HPDE6-E6E7 (cell line): ENCODE results near the gene CTSE.
"Not testable (repeated sequence)": the region's sequence is repeated elsewhere in the genome, so short reads cannot be mapped to it uniquely, and the experiment has no call there.

Source experiments
- DNase-seq: peaks from one replicate; pipeline ENCODE4 v3.0.0; 2011; ENCODE audit warnings: missing footprints; ENCODE audit errors: extremely low spot score

CTSE gene

GRCh38 chr1:206014601-206015000 is 9.1 kb downstream of the CTSE start:
- DNase-seq = no peak

- DNase-seq = no peak
Observed at GRCh38 chr1:206013026-206013795, 10.5 kb downstream of the CTSE start.

DNA sequence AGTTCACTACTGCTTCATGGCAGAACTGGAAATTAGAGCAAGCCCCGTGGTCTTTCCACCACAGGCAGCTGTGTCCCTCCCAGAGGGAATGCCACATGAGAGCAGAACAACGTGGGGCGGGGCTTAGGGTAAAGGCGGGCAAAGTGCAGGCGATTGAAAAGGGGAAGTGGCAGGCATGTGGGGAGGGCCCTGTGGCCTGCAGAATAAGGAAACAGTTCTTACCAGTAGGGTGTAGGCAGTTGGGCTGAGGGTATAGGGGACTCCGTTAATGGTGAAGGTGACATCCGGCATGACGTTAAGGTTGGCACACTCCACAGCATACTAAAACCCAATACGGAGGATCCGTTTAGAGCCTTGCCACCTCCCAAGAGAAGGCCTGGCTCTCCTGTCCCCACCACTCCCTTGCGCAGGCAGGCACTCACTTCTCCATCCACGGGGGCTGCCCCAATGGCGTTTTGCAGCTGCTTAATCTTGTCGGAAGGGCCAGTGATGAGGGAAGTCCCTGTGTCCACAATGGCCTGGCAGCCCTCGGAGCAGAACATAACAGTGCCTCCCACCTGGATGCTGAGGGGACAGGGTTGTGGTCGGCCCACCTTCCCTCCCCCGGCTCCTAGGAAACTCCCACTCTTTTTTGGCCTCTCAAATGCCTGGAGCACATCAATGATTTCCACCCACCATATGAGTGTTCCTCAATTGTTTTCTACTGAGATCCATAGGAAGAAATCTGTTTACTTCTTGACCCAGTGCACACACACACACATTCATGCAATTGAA is 11.4 kb downstream of the CTSE start:
- DNase-seq = no peak

DNA sequence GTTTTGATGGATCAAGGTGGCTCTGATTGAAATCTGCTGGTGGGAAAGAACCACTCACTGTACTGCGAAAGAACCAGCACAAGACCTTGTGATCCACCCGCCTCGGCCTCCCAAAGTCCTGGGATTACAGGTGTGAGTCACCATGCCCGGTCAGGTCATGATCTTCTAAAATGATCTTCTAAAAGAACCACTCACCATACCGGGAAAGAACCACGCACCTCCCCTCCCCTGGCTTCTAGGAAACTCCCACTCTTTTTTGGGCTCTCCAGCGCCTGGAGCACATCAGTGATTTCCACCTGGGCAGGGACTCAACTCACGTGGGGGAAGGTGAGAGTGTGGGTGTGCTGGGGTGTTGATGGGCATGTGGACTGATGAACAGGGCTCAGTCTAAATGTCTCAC is 12.6 kb downstream of the CTSE start:
- DNase-seq = no peak

- DNase-seq = no peak
Observed at GRCh38 chr1:206010060-206010459, 13.6 kb downstream of the CTSE start.

- DNase-seq = no peak
Observed at GRCh38 chr1:206006946-206007345, 16.7 kb downstream of the CTSE start.

DNA sequence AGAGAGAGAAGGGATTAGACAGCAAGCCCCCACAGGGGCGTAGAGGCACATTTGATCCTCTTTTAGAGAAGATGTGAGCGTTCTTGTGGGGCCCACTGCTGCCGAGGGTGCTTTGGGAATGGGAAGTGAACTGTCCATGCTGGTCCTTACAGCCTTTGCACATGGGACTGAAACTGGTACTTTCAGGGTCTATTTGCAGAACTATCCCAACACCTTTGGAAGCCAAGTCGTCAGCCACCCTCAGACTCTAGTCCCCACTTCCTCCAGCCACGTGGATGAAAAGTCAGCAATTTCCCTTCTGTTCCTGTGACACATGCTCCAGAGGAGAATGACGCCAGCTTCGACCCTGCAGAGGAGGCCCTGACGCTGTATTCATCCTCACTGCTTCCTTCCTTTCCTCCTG is 17.9 kb downstream of the CTSE start:
- no peak for DNase-seq

GRCh38 chr1:206005234-206005633 is 18.5 kb downstream of the CTSE start:
- no peak for DNase-seq

DNA sequence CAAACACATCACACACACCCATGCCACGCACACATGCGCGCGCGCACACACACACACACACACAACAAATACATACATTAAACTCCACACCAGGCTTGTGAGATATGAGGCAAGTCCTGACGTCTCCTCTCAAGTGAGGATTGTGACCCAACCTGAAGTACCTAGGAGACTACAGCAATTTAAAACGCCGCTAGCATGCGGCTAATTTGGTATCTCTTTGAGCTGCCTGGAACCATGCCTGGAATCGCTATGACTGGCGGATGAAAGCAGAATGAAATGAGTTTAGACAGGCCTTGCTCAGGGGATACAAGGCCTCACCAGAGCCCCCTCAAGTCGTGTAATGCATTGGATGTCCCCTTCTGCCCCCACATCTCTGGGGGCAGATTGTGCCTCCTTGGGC is 18.9 kb downstream of the CTSE start:
- no peak for DNase-seq

- DNase-seq = no peak
Observed at GRCh38 chr1:206003854-206004800, 19.6 kb downstream of the CTSE start.

- peak; percentile 75 for DNase-seq
Observed at GRCh38 chr1:206002871-206003801, 20.6 kb downstream of the CTSE start, which contains the start of gene RAB7B. Gene RAB7B, minus strand, starts transcription at chr1:206003395. Its CDS starts 9,260 bp downstream, at chr1:205994135.

DNA sequence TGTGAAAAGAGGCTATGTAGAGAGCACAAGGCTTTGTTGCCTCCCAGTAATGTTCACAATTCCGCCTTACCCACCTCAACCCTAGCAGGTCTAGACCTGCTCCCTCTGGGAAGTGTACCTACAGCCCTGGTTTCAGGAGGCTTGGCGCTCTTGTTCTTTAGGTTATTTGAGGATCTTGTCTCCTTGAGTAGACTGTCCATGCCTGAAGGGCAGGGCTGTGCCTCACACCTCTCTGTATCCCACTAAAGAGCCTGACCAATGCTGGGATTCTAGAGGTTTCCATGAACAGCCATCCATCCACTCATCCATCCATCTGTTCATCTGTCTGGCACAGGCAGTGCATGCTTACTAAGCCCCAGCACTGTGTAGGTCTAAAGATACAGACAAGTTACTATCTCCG is 21.5 kb downstream of the CTSE start:
- DNase-seq = peak; percentile 74

GRCh38 chr1:206001476-206001888 is 22.2 kb downstream of the CTSE start:
- peak; percentile 97 for DNase-seq

- no peak for DNase-seq
Observed at GRCh38 chr1:206000641-206001339, 22.9 kb downstream of the CTSE start.

DNA sequence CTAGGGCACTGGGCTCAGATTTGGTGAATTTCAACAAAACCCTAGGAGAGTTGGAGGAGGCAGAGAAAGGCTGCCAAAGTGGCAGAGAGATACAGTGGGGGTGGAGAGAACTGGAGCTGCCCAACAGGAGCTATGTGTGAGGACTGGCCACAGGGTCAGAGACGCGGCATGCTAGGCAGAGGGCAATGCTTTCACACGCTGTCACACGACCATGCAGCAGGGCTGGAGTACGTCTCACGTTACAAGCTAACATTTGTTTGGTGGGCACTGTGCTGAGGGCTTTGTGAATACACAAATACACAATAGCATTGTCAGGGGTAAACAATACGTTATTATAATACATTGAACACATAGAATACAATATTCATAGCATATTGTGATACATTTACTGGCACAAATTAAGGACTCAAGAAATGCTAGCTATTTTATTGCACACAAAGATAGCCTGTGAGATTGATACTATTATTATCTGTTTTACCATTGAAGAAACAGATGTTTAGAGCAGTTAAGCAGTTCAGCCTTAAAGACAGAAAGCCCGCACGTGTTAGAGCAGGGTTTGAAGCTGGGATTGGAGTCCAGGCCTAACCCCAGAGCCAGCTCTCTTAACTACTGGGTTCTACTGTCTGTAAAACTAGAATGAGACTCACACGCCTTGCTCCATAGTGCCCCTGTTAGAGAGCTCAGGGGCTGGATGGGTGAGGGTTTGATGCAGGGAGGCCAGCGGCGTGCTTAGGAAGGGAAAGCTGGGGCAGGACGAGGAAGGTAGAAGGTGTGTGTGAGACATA is 25.0 kb downstream of the CTSE start:
- no peak for DNase-seq

DNA sequence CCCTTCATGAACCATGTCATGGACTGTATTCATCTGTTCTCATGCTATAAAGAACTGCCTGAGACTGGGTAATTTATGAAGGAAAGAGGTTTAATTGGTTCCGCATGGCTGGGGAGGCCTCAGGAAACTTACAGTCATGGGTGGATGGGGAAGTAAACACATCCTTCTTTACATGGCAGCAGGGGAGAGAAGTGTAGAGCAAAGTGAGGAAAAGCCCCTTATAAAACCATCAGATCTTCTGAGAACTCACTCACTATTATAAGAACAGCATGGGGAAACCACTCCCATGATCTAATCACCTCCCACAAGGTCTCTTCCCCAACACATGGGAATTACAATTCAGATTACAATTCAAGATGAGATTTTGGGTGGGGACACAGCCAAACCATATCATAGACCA is 27.1 kb downstream of the CTSE start:
- DNase-seq = not testable (repeated sequence)

DNA sequence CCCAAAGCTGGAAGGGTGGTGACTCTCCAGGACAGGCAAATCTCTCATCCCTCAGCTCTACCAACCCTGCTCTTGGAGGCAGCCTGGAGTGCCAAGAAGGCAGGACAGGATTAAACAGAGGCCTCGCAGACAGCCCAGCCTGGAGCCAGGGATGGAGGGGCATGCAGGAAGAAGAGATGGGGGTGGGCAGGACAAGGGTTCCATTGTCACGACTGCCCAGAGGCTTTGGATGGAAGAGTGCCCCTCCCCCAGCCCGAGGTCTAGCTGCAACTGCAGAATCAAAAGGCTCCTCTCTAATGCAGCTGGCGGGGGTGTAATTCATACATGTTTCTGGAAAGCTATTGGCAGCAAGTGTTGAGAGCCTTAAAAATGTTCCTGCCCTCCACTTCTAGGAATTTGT is 29.3 kb downstream of the CTSE start:
- no peak for DNase-seq

DNA sequence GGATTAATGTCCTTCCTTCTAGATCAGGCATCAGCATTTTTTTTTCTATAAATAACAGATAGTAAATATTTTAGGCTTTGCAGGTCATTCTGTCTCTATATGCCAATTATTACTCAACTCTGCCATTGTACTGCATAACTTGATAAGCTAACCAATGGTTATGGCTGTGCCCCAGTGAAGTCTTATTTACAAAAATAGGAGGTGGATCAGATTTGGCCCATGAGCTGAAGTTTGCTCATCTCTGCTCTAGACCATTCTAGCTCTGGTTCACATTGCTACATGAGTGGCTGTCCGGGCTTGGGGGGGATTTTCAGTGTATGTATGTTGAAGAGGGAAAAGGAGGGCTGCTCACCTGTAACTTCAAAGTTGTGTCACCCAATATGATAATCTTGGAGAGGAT is 30.6 kb downstream of the CTSE start:
- no peak for DNase-seq

- DNase-seq = no peak
Observed at GRCh38 chr1:205992218-205992882, 31.3 kb downstream of the CTSE start.
